Thyroid gland (tissue), 4 donors: ENCODE measurements around the gene BACE1-AS. TPM values are rescaled to one million over a fixed set of nuclear protein-coding genes. Genes with fewer than 3 reads are reported as not detected.

Source experiments
- DNase-seq, 2 donors: peaks; one replicate each; pipeline ENCODE4 v3.0.0-alpha.2; 2019
- H3K27ac ChIP-seq, 3 donors: fragments of 200-600 bp; sonication (generic); 1 replicate in 2 of 3; 2 replicates in 1 of 3; pipeline ENCODE4 v1.5.1; 2016 to 2019; ENCODE audit warnings: mild to moderate bottlenecking in 1 of 3, moderate library complexity in 1 of 3
- H3K27me3 ChIP-seq: fragments of 200-600 bp; sonication (generic); one replicate; pipeline ENCODE4 v1.5.1; 2019
- H3K36me3 ChIP-seq, 2 donors: fragments of 200-600 bp; sonication (generic); one replicate each; pipeline ENCODE4 v1.5.1; 2016 to 2019
- H3K4me1 ChIP-seq, 2 donors: fragments of 200-600 bp; sonication (generic); one replicate each; pipeline ENCODE4 v1.5.1; 2017 to 2019
- H3K4me3 ChIP-seq, 3 donors: fragments of 200-600 bp; sonication (generic); replicated peaks in 1 of 3; 1 replicate in 2 of 3; 2 replicates in 1 of 3; pipeline ENCODE4 v1.5.1; 2016; ENCODE audit warnings: mild to moderate bottlenecking in 1 of 3
- H3K9me3 ChIP-seq: fragments of 200-600 bp; sonication (generic); one replicate; pipeline ENCODE4 v1.5.1; 2017
- CTCF ChIP-seq, 6 experiments: fragments of 200-600 bp in 3 of 6; fragments of 450-650 bp in 3 of 6; sonication (generic) in 3 of 6; IDR thresholded peaks; one replicate each; pipeline ENCODE4 v1.5.1; 2016 to 2019; ENCODE audit warnings: antibody characterized with exemption in 6 of 6, mild to moderate bottlenecking in 2 of 6, inconsistent platforms in 1 of 6, moderate library complexity in 1 of 6
- POLR2A ChIP-seq, 2 donors: fragments of 450-650 bp; IDR thresholded peaks; one replicate each; pipeline ENCODE4 v1.6.1; 2017; ENCODE audit warnings: antibody characterized with exemption in 2 of 2, mild to moderate bottlenecking in 2 of 2, moderate library complexity in 1 of 2
- WGBS, 2 donors: methylation state at CpG; one replicate each; pipeline ENCODE4 v1.1.5; 2017; 5-methylcytosine and 5-hydroxymethylcytosine counted together
- intact Hi-C: fragments of 100-400 bp; cut with DNase I; formaldehyde crosslinking; loops from one replicate; pipeline ENCODE4 v1.15.1; 2023
- small RNA-seq: library from RNA; depleted of rRNA; stranded (forward); fragments of <200 nt; gene quantifications from one replicate; pipeline ENCODE3, GENCODE V24; 2016
- total RNA-seq, 4 donors: library from RNA; depleted of rRNA; stranded (reverse); fragments of >200 nt; gene quantifications; one replicate each; pipeline ENCODE4 v1.2.3, GENCODE V29; 2016

Gene BACE1-AS
- total RNA-seq, 4 donors from 2014 or later = 7.4 to 12.9 (median 8.8) TPM

- Histone ChIP-seq H3K36me3 (peaks cover 7% of the 10 kb centered on the region in 2 donors), H3K27ac (no peak overlapping the region)
- WGBS, 2 donors = 96 to 100% methylated on average over 4 of the region's 4 CpGs
Observed at GRCh38 chr11:117337076-117337475, 45.9 kb downstream of the BACE1-AS start.

More at GRCh38 chr11:117337076-117337475, 45.9 kb downstream of the BACE1-AS start:
- Histone ChIP-seq H3K27me3 (no peaks in the 10 kb centered on the region), H3K4me3 (no peak overlapping the region), H3K4me1 (no peaks in the 10 kb centered on the region), H3K9me3 (no peaks in the 10 kb centered on the region)
- no peak for TF ChIP-seq POLR2A (IDR thresholded peaks at IDR 0.05)
- TF ChIP-seq CTCF (IDR thresholded peaks at IDR 0.05) = no peak
- intact Hi-C loops = no loop called here
- DNase-seq = no peak

Small RNAs within 50 kb of the gene (small RNA-seq; reads per million reads assigned to genes)
- gene RF00564 = not detected

Other genes starting within 250 kb of the BACE1-AS start
- 10 to 100 TPM; 46.0 to 86.3 (median 71.9) TPM for gene SIK3, start 192.9 kb upstream of the BACE1-AS start, total RNA-seq
- gene PAFAH1B2, start 147.1 kb upstream of the BACE1-AS start, total RNA-seq = 100 to 1,000 TPM; 107 to 128 (median 118) TPM
- 10 to 100 TPM; 31.8 to 54.5 (median 42.3) TPM for gene SIDT2, start 112.6 kb upstream of the BACE1-AS start, total RNA-seq
- 100 to 1,000 TPM; 155 to 407 (median 229) TPM for gene TAGLN, start 92.0 kb upstream of the BACE1-AS start, total RNA-seq
- 10 to 100 TPM; 36.1 to 61.1 (median 47.5) TPM for gene PCSK7, start 59.3 kb upstream of the BACE1-AS start, total RNA-seq
- 10 to 100 TPM; 17.4 to 22.8 (median 20.0) TPM for gene RNF214, start 58.7 kb upstream of the BACE1-AS start, total RNA-seq
- 10 to 100 TPM; 17.6 to 28.4 (median 21.4) TPM for gene BACE1, start 24.9 kb downstream of the BACE1-AS start, total RNA-seq
- 10 to 100 TPM; 23.1 to 56.5 (median 29.0) TPM for gene CEP164, start 36.5 kb downstream of the BACE1-AS start, total RNA-seq